Fibroblast of upper back skin (primary cell): ENCODE data around the gene CPEB2.
"Not testable (repeated sequence)": the region's sequence is repeated elsewhere in the genome, so short reads cannot be mapped to it uniquely, and the experiment has no call there.

Experiments used
- DNase-seq: peaks from one replicate; pipeline ENCODE4 v3.0.0-alpha.2; 2013

Gene CPEB2

DNA sequence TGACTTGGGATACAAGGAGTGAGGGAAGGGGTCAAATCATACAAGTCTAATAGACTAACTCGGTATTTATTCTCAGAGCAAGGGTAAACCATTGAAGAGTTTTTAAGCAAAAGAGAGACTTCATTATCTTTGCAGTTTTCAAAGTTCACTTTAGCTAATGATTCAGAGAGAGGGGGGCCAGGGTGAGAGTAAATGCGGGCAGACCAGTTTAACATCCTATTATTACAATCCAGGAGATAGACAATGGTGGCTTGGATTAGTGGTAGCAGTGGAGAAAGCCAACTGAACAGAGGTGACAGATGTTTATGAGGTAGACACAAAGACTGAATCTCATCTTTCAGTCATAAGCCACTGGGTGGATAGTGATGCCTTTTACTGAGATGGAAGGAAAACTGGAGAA, 57.9 kb downstream of the CPEB2 start:
- no peak for DNase-seq

DNA sequence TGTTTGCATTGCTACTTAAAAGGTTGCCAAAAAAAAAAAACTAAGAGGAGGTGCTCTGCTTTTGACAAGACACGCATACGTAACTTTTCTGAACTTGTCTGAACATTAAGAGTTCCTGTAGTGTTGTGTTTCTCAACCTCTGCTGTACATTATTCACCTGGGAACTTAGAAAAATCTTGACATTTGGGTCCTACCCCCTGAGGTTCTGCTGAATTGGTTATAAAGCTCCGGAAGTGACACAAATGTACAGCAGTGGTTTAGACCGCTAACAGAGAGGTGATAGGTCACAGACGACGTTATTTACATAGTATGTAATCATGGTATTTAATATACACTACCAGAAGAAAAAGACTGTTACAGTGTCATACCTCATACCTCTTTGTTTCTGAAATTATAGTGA, 61.1 kb downstream of the CPEB2 start:
- DNase-seq: no peak

DNA sequence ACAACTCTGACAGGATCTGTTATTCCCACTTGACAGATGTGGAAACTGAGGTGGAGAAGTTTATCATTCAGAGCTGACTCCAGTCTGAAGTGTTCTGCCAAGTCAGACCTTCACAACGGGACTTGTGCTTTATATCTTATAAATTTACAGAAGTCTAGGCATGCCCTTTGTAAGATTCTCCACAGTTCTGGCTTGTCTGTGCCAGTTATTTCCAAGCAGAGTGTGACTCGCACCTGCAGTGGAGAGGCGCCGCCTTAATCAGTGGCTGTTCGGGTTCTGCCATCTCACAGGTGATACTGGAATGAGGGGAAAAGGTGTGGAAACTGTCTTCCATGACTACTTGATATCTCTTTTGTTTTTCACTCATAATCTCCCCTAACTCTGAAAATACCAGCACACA, 63.2 kb downstream of the CPEB2 start:
- DNase-seq: no peak

DNA sequence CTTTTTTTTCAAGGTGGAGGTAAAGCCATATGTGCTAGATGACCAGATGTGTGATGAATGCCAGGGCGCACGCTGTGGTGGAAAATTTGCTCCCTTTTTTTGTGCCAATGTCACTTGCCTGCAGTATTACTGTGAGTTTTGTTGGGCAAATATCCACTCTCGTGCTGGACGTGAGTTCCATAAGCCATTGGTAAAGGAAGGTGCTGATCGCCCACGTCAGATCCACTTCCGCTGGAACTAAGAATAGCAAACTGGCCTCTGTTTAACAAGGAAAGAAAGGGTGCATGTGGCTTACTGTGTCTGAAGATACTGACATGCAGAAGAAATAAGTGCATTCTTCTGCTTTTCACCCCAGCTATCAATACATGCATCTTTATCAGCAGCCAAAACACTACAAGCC, 63.9 kb downstream of the CPEB2 start:
- no peak for DNase-seq

DNA sequence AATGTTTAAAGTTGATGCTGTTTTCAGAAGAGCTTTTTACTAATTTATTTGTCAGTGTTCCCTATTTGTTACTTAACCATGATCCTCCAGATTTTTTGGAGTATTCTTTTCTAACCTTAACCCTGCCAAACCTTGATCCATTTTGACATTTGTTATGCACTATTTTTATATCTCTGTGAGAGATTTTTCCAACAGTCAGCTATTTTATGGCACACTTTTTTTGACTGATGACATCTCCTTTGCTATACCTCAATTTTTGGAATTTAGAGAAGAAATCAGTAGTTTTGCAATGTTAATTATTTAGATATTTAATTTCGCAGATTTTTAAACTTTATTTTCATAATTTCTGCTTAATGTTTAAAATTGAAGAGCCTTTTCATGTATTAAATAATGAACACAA, 66.0 kb downstream of the CPEB2 start:
- no peak for DNase-seq

DNA sequence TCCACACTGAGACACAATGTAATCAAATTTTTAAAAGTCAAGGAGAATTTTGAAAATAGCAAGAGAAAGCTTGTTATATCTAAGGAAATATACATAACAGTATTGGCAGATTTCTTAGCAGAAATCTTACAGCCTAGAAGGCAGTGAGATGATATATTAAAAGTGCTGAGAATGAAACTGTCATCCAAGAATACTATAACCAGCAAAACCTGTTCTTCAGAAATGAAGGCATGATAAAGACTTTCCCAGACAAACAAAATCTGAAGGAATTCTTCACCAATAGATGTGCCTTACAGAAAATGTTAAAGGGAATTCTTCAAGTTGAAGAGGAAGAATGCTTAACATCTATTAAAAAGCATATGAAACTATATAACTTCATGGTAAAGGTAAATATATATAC, 73.6 kb downstream of the CPEB2 start:
- DNase-seq: no peak

DNA sequence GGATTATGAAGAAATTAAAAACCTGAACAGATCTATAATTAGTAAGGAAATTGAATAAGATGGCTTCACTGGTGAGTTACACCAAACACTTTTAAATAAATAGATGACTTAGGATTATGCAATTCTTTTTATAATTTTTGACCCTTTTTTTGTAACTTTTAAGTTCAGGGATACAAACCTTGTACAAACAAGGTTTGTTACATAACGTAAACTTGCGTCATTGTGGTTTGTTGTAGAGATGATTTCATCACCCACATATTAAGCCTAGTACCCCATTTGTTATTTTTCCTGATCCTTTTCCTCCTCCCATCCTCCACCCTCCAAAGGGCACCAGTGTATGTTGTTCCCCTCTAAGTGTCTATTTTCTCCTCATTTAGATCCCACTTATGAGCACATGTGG, 75.7 kb downstream of the CPEB2 start:
- DNase-seq: peak; percentile 19

DNA sequence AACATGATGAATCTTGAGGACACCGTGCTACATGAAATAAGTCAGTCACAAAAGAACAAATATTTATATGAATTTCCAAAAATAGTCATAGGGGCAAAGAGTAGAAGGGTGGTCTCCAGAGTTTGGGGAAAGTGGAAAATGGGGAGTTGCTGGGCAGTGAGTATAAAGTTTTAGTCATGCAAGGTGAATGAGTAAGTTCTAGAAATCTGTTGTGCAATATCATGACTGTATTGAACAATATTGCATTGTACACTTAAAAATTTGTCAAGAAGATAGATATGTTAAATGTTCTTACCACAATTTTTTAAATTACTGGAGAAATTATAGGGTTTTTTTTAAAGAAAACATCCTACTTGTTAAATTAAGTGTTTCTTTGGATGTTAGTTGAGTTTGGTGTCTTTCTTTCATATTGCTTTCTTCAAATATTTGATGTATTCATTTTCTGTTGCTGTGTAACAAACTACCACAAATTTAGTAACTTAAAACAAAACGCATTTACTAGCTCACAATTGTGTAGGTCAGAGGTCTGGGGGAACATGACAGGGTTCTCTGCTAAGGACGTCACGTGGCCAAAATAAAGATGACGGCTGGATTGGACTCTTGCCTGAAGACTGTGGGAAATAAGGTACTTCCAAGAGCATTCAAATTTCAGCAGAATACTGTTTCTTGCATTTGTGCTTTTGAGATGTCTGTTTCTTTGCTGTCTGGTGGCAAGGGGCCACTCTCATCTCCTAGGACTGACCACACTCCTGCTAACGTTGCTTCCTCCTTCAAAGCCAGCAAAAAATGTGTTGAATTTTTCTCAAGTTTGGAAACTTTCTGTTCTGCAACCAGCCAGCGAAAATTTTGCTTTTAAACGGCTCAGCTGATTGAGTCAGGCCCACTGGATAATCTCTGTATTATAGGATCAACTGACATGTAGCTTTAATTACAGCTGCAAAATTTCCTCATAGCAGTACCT, 76.7 kb downstream of the CPEB2 start:
- peak; percentile 34 for DNase-seq

DNA sequence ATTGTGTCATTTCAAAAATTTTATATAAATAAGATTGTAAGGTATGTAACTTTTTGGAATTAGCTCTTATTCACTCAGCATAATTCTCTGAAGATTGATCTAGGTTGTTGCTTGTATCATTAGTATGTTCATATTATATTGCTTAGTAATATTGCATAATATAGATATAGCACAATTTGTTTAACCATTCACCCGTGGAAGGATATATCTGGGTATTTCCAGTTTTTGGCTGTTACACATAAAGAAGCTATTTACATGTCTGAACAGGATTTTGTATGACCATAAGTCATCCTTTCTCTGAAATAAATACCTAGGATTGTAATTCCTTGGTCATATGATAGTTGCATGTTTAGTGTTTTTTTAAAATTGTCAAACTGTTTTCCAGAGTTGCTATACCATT, 82.5 kb downstream of the CPEB2 start:
- no peak for DNase-seq

DNA sequence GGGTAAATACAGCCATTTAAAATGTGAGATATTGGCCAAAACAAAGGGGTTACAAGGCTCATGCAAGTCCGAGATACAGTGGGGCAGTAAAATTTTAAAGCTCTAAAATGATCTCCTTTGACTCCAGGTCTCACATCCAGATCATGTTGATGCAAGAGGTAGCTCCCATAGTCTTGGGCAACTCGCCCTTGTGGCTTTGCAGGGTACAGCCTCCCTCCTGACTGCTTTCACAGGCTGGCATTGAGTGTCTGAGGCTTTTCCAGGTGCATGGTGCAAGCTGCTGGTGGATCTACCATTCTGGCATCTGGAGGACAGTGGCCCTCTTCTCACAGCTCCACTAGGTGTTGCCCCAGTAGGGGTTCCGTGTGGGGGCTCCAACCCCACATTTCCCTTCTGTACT, 83.5 kb downstream of the CPEB2 start:
- not testable (repeated sequence) for DNase-seq

DNA sequence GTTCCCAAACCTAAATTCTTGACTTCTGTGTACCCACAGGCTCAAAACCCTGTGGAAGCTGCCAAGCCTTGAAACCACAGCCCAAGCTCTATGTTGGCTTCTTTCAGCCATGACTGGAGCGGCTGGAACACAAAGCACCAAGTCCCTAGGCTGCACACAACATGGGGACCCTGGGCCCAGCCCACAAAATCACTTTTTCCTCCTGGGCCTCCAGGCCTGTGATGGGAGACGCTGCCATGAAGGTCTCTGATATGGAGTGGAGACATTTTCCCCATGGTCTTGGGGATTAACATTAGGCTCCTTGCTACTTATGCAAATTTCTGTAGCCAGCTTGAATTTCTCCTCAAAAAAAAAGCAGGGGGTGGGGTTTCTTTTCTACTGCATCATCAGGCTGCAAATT, 84.0 kb downstream of the CPEB2 start:
- not testable (repeated sequence) for DNase-seq

DNA sequence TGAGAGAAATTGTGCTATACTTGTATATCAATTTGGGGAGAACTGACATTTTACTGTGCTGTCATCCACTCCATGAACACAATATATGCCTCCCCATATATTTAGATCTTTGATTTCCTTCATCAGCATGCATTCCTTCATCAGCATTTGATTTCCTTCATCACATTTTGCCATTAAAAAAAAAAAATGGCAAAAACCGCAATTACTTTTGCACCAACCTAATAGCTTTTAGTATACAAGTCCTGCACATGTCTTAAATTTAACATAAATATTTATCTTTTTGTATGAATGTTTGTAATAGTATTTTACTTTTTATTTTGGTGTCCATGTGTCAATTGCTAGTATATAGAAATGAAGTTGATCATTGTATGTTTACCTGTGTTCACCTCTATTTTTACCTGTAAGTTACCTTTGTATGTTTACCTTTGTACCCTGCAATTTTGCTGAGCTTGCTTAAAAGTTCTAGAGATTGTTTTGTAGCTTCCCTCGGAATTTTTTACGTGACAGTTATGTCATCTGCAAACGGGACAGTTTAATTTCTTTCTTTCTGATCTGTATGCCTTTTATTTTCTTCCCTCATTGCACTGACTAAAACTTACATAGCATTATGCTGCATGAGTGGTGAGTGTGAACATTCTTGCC, 86.2 kb downstream of the CPEB2 start:
- DNase-seq: no peak

DNA sequence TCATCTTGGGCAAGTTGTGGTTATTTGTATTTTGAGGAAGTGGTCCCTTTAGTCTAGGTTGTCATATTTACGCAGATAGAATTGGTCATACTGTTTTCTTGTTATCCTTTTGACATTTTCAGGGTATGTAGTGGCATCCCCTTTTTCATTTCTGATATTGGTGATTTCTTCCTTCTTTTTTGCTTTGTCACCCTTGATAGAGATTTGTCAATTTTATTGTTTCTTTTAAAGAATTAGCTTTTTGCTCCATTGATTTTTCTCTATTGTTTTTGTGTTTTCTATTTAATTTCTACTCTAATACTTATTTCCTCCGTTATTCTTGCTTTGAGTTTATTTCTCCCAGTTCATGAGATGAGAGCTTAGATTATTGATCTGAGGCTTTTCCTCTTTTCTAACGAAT, 87.7 kb downstream of the CPEB2 start:
- DNase-seq: no peak

DNA sequence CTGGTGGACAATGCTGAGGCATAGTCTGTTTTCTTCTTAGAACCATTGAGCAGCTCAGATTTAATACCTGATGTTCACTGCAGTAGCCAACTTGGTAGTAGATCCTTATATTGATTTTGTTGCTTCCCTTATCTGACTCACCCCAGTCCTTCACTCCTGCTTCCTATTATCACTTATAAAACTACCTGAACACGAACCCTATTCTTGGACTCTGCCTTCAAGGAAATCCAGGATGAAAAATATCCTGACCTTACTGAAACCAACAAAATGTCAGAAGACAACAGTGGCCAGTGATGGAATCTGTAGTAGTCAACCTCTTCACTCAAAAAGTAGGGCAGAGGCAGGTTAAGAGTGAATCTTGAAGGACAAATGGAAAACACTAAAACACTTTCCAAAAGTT, 98.1 kb downstream of the CPEB2 start:
- no peak for DNase-seq

DNA sequence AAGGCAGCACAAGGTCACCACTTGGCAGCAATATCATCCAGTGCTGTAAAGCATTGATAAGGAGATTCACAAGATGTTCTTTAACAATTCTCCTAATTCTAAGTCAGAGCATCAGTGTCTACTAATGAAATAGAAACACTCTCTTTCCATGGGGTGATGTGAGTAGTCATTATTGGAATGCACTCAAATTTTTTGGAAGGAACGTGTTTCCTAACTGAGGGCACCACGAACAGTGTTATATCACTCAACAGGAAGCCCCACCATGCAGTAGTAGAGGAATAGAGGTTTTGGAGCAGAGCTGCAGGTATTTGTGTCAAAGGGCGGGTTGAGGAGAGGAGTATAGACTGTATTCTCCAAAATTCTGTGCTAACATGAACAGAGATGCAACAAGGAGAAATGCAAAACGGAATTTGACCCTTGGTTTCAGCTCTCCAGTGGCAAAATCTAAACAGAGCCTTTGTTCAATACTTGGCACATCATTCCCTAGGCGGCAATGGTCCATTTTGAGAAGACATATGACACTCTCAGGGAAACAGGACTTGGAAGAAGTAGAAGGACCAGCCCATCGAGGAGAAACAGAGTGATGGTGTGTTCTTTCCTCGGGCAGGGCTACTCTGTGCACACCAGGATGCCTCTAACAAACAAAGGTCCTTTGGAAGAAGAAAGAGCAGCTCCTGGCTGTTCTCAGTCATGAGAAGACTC, 98.9 kb downstream of the CPEB2 start:
- DNase-seq: peak; percentile 27

DNA sequence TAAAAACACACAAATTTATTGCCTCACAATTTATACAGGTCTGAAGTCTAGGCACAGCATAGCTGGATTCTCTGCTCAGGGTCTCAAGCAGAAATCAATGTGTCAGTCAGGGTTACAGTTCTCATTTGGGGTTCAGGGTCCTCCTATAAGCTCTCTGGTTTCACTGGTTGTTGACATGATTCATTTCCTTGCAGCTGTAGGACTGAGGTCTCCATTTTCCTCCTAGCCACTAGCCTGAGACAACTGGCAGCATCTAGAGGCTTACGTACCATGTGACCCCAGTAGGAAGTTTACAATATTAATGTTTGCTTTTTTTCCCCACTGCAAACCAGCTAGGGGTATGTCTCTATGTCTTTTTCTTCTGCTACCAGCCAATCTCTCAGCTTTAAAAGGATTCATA, 102.5 kb downstream of the CPEB2 start:
- no peak for DNase-seq

DNA sequence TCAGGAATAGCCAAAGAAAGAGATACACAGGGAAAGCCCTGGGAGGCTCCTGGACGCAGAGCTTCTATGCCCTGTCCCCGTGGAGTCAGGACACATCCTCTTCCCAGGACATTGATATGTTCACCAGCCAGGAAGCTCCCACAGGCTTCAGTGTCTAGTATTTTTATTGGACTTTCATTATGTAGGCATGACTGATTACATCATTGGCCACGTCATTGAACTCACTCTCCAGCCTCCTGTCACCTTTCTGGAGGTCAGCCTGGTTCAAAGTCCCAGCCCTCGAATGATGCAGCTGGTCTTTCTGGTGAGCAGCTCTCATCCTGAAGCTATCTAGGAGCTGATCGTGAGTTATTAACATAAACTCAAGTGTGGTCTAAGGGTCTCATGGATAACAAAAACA, 104.1 kb downstream of the CPEB2 start:
- no peak for DNase-seq

DNA sequence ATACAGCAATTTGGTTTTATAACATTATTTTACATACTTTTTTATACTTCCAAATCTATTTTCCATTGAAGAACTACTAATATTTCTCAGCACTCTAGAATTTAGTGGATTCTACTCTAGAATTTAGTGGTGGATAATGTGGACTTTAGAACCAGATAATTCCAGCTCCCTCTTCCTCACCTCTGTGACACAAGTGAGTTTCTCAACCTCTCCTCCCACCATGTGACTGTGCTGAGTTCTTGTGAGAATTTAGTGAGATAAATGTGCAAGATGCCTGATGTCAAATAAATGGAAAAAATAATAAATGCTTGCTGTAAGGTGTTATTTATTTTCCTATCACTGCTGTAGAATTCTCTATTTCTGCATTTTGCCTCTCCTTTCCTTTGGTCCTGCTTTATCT, 107.3 kb downstream of the CPEB2 start:
- DNase-seq: no peak

DNA sequence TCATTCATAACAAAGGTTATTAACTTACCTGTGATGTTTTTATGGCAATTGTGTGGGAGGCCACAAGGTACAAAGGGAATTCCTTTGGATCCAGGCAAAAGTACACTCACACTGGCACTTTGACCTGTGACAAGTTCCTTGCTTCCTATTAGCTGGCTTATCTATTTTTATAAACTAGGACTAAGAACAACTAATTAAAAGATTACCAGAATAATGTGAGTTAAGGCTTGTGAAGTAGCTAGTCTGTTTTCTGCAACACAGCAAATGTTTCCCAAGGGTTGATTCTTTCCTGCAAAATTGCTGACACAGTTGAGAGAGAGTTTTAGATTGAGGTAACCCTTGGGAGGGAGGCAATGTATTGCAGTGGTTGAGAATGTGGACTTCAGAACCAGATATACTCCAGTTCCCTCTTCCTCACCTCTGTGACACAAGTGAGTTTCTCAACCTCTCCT, 107.9 kb downstream of the CPEB2 start:
- DNase-seq: no peak

DNA sequence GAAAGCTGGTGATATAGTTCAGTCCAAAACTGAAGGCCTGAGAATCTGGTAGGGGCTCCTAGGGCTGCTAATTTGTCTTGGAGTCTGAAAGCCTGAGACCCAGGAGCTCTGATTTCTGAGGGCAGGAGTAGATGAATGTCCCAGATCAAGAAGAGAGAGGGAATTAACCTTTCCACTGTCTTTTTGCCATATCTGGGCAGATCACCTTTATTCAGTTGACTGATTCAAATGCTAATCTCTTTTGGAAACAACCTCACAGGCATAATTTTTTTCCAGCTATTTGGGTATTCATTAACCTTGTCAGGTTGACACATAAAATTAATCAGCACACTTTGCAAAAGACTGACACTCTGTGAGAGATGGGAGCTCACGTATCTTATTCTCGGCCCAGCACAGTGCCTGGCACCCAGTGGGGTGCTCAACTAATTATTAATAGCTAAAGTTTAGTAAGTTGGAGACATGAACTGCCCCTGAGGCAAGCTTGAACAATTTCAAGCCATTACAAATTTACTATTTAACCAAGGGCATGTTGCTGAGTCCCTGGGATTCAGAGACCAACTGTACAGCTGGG, 114.3 kb downstream of the CPEB2 start:
- DNase-seq: no peak

DNA sequence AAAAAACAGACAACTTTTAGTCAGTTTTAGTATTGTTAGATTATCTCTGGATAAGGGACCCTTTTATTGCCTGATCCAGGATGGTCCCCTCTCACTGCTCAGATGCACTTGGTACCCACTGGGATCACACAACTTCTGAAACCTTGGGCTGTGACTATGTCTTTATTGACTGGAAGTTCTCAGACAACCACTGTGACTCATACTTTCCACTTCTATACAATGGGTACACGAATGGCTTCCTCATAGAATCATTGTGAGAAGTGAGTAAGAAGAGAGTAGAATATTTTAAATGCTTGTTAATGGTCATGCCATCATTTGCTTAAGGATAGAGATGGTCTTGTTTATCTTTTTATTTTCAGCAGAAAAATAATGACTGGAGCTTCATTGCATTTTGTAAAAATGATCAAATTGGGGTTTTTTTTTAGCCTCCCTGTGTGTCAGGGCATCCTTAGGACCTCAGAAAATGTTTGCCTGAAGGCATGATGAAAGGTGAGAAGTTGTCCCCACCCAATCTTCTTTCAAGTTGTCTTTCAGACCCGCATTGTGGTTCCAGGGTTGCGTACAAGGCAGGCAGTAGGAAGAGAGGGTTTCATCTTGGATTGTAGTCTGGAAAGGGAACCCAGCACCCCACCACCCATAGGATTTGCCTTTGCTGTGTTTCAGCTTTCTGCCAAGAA, 115.1 kb downstream of the CPEB2 start:
- DNase-seq: no peak

DNA sequence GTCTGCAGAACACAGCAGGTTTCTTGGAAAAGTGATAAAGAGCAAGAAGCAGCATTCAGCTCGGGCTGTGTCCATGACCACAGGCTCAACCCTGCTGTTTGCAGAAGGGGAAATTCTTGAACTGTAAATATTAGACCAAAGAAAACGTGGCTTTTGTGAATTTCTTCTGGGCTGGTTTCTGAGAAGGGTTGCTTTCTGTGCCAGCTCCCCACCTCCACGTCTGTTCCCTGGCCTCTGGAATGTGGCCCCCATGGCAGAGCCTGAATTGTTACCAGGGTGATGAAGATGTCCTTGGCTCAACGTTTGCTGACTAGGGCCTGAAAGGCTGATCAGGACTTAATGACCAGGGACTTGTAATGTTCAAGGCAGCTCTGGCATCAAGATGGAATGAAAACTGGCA, 116.0 kb downstream of the CPEB2 start:
- DNase-seq: no peak
